NCI-H774 (cell line): Measurements from ENCODE around the gene DTWD1.
"Not testable (repeated sequence)": the region's sequence is repeated elsewhere in the genome, so short reads cannot be mapped to it uniquely, and the experiment has no call there.

Experiments used
- DNase-seq: peaks from one replicate; lab custom pipeline; 2025; lab: John Stamatoyannopoulos, UW

Gene DTWD1

GRCh38 chr15:49646891-49647290 lies 26.0 kb downstream of the DTWD1 start:
- no peak for DNase-seq

GRCh38 chr15:49649987-49650386 lies 29.1 kb downstream of the DTWD1 start:
- no peak for DNase-seq

- DNase-seq, result no peak
These were observed 29.8 kb downstream of the DTWD1 start for GRCh38 chr15:49650676-49651075.

GRCh38 chr15:49652922-49653321 lies 32.1 kb downstream of the DTWD1 start:
- DNase-seq, result no peak

GRCh38 chr15:49656734-49657133 lies 35.9 kb downstream of the DTWD1 start:
- DNase-seq, result no peak

GRCh38 chr15:49664716-49665115 lies 43.9 kb downstream of the DTWD1 start:
- no peak for DNase-seq

- not testable (repeated sequence) for DNase-seq
These were observed 45.6 kb downstream of the DTWD1 start for GRCh38 chr15:49666486-49666885.

- no peak for DNase-seq
These were observed 48.4 kb downstream of the DTWD1 start for GRCh38 chr15:49669288-49669687.

GRCh38 chr15:49673861-49674260 lies 53.0 kb downstream of the DTWD1 start:
- DNase-seq, result no peak

GRCh38 chr15:49674370-49674769 lies 53.5 kb downstream of the DTWD1 start:
- no peak for DNase-seq

- no peak for DNase-seq
These were observed 54.2 kb downstream of the DTWD1 start for GRCh38 chr15:49675041-49675440.

- DNase-seq, result no peak
These were observed 57.8 kb downstream of the DTWD1 start for GRCh38 chr15:49678655-49679054.

GRCh38 chr15:49686599-49686998 lies 65.8 kb downstream of the DTWD1 start:
- DNase-seq, result no peak

- DNase-seq, result no peak
These were observed 67.4 kb downstream of the DTWD1 start for GRCh38 chr15:49688135-49688790.

GRCh38 chr15:49692514-49693090 lies 71.8 kb downstream of the DTWD1 start:
- no peak for DNase-seq

GRCh38 chr15:49693498-49693897 lies 72.7 kb downstream of the DTWD1 start:
- no peak for DNase-seq

GRCh38 chr15:49696433-49696832 lies 75.6 kb downstream of the DTWD1 start:
- DNase-seq, result no peak

- DNase-seq, result no peak
These were observed 76.3 kb downstream of the DTWD1 start for GRCh38 chr15:49697121-49697520.

GRCh38 chr15:49702982-49703381 lies 82.1 kb downstream of the DTWD1 start:
- not testable (repeated sequence) for DNase-seq
